Stimulated activated CD4-positive, alpha-beta T cell treated with anti-CD3 and anti-CD28 coated beads, Interleukin-4, amount 100 ng/mL, for 48 hours (primary cell): Measurements from ENCODE around the gene C1QTNF5.
A peak's percentile ranks its signal among the peaks of the same experiment; 100 is the strongest.
"Not testable (repeated sequence)": the region's sequence is repeated elsewhere in the genome, so short reads cannot be mapped to it uniquely, and the experiment has no call there.

ENCODE experiments used
- DNase-seq, 2 donors: peaks; one replicate each; pipeline ENCODE4 v3.0.0-alpha.2; 2020; ENCODE audit warnings: low read depth in 2 of 2

C1QTNF5 gene, protein sequence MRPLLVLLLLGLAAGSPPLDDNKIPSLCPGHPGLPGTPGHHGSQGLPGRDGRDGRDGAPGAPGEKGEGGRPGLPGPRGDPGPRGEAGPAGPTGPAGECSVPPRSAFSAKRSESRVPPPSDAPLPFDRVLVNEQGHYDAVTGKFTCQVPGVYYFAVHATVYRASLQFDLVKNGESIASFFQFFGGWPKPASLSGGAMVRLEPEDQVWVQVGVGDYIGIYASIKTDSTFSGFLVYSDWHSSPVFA

GRCh38 chr11:119340335-119341221, at the start of gene C1QTNF5:
Gene C1QTNF5 (minus strand): TSS chr11:119340883. CDS start chr11:119340397, 486 bp downstream.
- no peak for DNase-seq

DNA sequence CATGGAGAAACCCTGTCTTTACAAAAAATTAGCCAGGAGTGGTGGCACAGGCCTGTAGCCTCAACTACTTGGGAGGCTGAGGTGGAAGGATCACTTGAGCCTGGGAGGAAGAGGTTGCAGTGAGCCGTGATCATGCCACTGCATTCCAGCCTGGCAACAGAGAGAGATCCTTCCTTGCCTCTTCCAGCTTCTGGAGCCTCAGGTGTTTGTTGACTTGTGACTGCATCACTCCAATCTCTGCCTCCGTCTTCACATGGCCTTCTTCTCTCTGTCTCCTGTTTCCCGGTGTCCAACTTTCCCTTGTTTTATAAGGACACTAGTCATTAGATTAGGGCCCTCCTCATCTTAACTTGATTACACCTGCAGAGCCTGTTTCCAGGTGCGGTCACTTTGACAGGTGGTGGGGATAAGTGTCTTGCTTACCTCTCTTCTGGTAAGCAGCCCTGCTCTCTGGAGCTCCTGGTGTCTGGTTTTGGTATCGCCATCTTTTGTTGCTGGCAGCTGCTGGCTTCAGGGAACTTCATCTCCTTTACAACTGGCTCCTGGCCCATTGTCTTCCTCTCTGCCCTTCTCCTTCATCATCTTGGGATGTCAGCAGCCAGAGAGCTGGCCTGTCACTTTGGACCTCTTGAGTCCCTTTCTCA, 49.0 kb upstream of the C1QTNF5 start:
- DNase-seq = peak in 1 of 2 donors; percentile 9

DNA sequence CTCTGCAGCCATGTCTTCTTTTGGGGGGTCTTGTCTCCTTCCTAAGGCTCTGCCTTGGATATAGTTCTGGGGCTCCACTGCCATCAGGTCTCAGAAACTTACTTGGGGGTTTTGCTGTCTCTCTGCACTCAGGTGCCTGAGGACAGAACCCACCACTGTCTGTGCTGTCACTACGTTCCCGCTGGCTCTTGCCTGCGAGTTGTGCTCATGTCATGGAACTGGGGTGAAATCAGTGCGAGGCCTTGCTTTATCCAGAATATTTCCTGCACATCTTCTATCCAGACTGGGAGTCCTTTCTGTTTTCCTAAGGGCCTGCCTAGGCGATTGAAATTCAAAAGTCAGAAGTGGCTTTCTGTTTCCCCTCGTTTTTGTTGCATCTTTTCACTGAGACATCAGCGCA, 47.4 kb upstream of the C1QTNF5 start:
- no peak for DNase-seq

- no peak for DNase-seq
These were observed 43.6 kb upstream of the C1QTNF5 start for GRCh38 chr11:119384332-119384731.

GRCh38 chr11:119382513-119382912, 41.8 kb upstream of the C1QTNF5 start:
- DNase-seq = not testable (repeated sequence)

DNA sequence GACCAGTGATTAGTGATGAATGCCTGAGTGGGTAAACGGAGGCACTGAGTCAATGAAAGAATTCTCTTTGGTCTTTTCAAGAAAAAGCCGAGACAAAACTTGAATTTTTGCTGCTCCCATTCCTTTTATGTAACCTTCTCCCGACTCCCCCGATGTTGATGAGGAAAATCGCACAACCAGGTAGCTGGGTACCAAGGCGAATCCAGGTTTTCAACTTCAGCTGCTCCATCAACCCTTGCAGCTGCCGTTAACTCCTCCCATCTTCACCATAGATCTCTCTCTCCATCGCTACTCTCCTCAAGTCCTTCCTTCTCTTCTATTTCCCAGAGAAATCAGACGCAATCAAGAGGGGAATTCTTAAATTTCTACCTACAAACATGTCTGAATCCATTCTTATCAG, 41.4 kb upstream of the C1QTNF5 start:
- DNase-seq = no peak

- DNase-seq = peak; percentile 95 to 98
These were observed 40.7 kb upstream of the C1QTNF5 start, which contains the start of gene USP2 for GRCh38 chr11:119381181-119381988. Gene USP2 (minus strand): TSS chr11:119381690. CDS start chr11:119373480, 8,210 bp downstream.

GRCh38 chr11:119380827-119381180, 40.1 kb upstream of the C1QTNF5 start:
- DNase-seq = no peak

DNA sequence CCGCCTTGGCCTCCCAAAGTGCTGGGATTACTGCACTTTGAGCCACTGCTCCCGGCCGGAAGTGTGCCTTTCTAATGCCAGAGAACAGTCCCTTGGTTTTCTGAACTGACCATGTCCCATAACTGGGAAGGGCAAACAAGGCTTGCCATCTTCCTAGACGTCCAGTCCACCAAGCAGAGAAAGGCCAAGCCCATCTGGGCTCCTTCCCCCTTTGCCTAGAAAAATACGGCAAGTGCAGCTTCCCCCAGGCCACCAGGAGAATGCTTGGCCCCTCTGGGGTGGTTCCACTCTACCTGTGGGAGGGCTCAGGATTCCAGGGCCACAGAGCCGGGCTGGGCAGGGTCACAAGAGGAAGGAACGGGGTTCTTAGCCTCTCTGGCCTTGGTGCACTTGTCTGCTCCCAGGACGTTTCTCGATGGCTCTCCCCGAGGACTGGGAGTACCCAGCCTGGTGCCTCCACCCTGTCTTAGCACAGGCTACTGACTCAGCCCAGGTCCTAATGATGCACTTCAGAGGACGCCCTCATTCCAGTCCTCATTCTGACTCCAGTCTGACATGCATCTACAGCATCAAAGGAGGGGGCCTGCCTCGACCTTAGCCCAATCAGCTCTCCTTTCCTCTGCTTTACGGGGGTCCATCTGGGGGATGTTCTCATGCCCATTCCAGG, 39.6 kb upstream of the C1QTNF5 start:
- DNase-seq = no peak

- DNase-seq = no peak
These were observed 38.3 kb upstream of the C1QTNF5 start for GRCh38 chr11:119378851-119379465.

- DNase-seq = no peak
These were observed 37.4 kb upstream of the C1QTNF5 start for GRCh38 chr11:119377961-119378667.

GRCh38 chr11:119377112-119377901, 36.6 kb upstream of the C1QTNF5 start:
- no peak for DNase-seq

DNA sequence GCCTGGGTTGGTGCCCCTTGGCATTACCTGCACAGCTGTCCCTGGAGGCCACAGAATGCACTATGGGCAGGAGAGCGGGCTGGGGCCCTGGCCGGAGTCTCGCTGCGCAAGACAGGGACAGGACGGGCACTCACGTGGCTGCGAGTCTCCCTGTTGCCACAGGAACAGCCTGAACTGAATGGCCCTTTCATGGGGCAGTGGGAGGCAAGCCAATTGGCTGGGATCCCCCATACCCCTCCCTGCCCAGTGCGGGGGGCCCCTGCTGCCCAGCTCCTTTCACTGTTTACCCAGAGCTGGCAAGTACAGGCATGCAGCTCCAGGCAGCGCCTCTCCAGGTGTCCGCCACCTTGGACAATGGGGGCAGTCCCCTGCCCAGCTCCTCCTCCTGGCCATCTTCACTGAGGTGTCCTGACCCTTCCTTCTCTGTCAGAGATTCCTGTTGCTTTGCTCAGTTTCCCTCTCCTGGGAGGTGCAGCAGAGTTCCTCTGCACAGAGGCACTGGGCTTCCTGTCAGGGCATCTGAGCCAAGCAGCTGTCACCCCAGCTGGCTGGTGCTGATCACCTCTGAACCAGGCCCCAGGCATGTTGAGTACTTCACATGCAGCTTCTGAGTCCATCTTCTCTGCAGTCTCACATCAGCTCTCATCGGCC, 35.6 kb upstream of the C1QTNF5 start:
- no peak for DNase-seq

DNA sequence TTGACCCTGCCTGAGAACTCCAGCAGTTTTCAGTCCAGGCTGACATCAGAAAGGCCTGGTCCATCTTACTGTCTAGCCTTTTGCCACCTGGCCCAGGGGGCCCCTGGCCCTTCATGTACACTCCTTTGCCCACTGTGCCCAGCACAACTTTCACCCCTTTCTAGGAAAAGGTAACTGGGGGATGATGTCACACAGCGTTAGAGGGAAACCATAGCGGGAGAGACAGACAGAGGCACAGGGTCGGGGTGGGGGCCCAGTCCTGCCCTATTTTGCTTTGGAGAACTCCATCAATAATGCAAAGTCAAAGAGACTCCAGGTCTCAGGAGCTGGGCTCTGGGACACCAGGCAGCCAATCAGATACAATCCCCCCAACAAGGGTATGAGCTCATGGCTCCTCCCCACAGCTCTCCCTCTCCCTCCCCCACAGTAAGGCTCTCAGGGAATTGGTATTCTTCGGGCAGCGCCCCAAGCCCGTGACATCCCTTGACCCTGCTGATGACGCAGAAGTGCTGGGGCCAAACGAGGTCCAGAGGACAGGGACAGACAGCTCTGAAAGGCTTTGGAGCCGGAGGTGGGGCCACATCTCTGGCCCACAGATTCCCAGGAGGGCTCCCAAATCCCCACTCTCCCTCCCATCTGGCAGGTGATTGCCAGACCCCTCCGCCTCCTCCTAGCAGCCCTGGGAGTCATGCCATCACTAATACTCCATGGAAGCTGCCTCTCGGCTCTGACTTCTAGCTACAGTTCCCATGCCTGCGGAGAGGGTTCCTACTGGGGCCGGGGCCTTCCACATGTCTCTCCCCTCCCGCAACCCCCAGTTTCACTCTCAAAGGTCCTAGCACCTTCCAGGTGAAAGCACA, 34.9 kb upstream of the C1QTNF5 start:
- no peak for DNase-seq

DNA sequence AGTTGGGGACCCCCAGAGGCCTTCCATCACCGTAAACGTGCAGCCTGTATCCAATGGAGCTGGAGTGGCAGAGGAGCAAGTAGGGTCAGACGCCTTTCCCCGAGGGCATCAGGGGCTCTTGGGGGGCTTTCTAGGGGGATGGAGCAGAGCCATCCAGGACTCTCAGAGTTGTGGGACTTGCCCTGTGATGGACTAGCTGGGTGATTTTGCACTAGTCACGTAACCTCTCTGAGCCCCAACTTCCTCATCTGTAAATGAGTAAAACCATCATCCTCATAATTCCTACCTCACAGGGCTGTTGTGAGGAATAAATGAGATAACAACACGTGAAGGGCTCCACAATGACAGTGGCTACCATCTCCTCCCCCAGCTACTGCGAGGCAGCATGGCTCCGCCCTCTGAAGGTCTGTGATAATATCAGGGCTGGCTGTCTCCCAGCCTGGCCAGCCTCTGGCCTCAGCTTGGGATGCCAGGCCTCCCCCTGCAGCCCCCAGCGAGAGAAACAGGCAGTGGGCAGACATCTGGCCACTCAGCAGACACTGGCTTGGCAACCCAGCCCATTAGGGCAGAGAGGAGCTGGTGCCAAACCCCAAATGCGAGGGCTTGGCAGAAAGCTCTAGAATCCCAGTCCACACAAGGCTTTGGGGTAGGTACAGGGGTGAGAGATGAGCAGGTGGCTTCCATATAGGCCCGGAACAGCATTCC, 34.1 kb upstream of the C1QTNF5 start:
- no peak for DNase-seq

DNA sequence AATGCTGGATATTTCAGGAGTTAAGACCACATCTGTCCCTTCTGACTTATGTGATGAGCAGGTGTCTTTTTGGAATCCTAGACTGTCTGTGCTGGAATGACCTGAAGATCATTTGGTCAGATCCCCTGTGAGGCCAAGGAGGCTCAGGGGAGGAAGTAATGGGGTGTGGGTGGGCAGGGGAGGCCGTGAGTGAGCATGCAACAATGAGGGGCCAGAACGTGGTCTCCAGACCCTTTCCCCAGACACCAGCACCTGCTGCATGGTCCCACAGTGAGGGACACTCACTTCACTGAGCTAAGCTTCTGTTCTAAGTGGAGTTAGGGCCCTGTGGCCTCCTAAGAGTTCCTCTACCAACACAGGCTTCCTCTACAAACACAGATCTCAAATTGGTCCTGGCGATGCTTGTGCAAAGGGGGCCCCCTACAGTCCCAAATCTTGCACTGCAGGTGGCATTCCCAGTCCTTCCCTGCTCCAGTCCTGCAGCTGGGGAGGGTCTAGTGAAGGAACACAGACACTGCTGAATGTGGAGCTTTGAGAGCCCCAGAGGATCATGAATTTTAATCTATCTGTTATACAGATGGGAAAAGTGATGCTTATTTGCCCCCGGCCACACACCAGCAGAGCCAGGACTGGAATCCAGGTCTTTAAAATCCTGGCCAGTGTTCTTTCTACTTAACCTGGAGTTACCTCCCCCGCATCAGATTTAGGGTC, 33.4 kb upstream of the C1QTNF5 start:
- peak in 1 of 2 donors; percentile 36 for DNase-seq
